HCT116 (cell line): ENCODE measurements around the gene PRSS53. TPM values are rescaled to one million over a fixed set of nuclear protein-coding genes. Genes with fewer than 3 reads are reported as not detected.

Source experiments
- ATAC-seq: fragments of 200-7000 bp; cut with Tn5 transposase; 2 replicates; pipeline ENCODE4 v1.9.1; 2020; ENCODE audit warnings: mild to moderate bottlenecking, moderate library complexity
- BruUV-seq: library from RNA; stranded (reverse); fragments of 400-500 nt; replicated peaks from 2 replicates; lab custom pipeline; 2021; lab: Mats Ljungman, UMichigan
- CTCF ChIA-PET: fragments of 300-600 bp; sonication (Branson Sonifier 250); formaldehyde crosslinking; loops from one replicate; lab custom pipeline; 2021; ENCODE audit warnings: antibody characterized with exemption; lab: Charles Lee
- POLR2A ChIA-PET: fragments of 300-600, 350-600 bp; sonication (Branson Sonifier 250); formaldehyde crosslinking; loops from one replicate; lab custom pipeline; 2021; ENCODE audit warnings: antibody characterized with exemption; lab: Charles Lee
- RAD21 ChIA-PET, 2 experiments: fragments of 300-600 bp; sonication (Branson Sonifier 250); formaldehyde crosslinking; loops; one replicate each; lab custom pipeline; 2023; ENCODE audit warnings: low total read pairs in 2 of 2; ENCODE audit not compliant: uncharacterized antibody in 2 of 2, unreplicated experiment in 2 of 2, low non-redundant PET in 1 of 2; lab: Charles Lee
- DNase-seq: peaks from one replicate; pipeline ENCODE4 v3.0.0-alpha.2; 2010; ENCODE audit warnings: low read depth, low spot score
- H2AFZ ChIP-seq: fragments of 200-600 bp; shearing (Covaris generic), sonication (generic); 2 replicates; pipeline ENCODE4 v1.6.1; 2017; ENCODE audit warnings: low read depth, mixed run types, mixed read lengths, antibody characterized with exemption, low read length; ENCODE audit not compliant: poor library complexity, severe bottlenecking
- H3K27ac ChIP-seq: 2 replicates; pipeline ENCODE4 v1.5.1; 2012; ENCODE audit warnings: low read depth, low read length
- H3K27me3 ChIP-seq: fragments of 200-600 bp; sonication (generic); 2 replicates; pipeline ENCODE4 v1.6.1; 2016; ENCODE audit warnings: mixed run types, low read length, mixed read lengths; ENCODE audit not compliant: insufficient read depth
- H3K36me3 ChIP-seq, 2 experiments: fragments of 200-500 bp in 1 of 2; fragments of 200-600 bp in 1 of 2; sonication (Bioruptor generic) in 1 of 2; sonication (generic) in 1 of 2; 2 replicates each; pipeline versions ENCODE4 v1.5.1 to v1.6.1; 2014 to 2016; ENCODE audit warnings: low read length in 2 of 2, inconsistent platforms in 1 of 2, mixed read lengths in 1 of 2, mixed run types in 1 of 2; ENCODE audit not compliant: insufficient read depth in 2 of 2, control insufficient read depth in 1 of 2
- H3K4me1 ChIP-seq, 2 experiments: fragments of 200-600 bp in 1 of 2; sonication (generic) in 1 of 2; 2 replicates each; pipeline versions ENCODE4 v1.5.1 to v1.6.1; 2012 to 2017; ENCODE audit warnings: low read length in 2 of 2, inconsistent platforms in 1 of 2, mild to moderate bottlenecking in 1 of 2, mixed read lengths in 1 of 2, mixed run types in 1 of 2, moderate library complexity in 1 of 2; ENCODE audit not compliant: insufficient read depth in 2 of 2, control insufficient read depth in 1 of 2
- H3K4me2 ChIP-seq: fragments of 200-600 bp; sonication (generic); 2 replicates; pipeline ENCODE4 v1.6.1; 2017; ENCODE audit warnings: mixed run types, low read length, mixed read lengths
- H3K4me3 ChIP-seq, 2 experiments: fragments of 200-600 bp in 1 of 2; sonication (generic) in 1 of 2; replicated peaks in 1 of 2; 2 replicates each; pipeline ENCODE4 v1.5.1; 2011 to 2016; ENCODE audit warnings: low read length in 2 of 2, control low read depth in 1 of 2, low read depth in 1 of 2, mild to moderate bottlenecking in 1 of 2, mixed read lengths in 1 of 2, mixed run types in 1 of 2
- H3K79me2 ChIP-seq: fragments of 200-600 bp; sonication (generic); 2 replicates; pipeline ENCODE4 v1.6.1; 2017; ENCODE audit warnings: mild to moderate bottlenecking, mixed run types, low read length, moderate library complexity, mixed read lengths; ENCODE audit not compliant: insufficient read depth
- H3K9ac ChIP-seq: fragments of 200-600 bp; sonication (generic); 2 replicates; pipeline ENCODE4 v1.6.1; 2016; ENCODE audit warnings: low read length, mixed read lengths
- H3K9me2 ChIP-seq: fragments of 200-600 bp; sonication (generic), shearing (Covaris generic); 2 replicates; pipeline ENCODE4 v1.6.1; 2017; ENCODE audit warnings: mixed run types, mild to moderate bottlenecking, moderate library complexity; ENCODE audit not compliant: insufficient read depth
- H3K9me3 ChIP-seq, 2 experiments: fragments of 200-500 bp in 1 of 2; fragments of 200-600 bp in 1 of 2; sonication (Bioruptor generic) in 1 of 2; sonication (generic) in 1 of 2; 2 replicates each; pipeline ENCODE4 v1.6.1; 2014 to 2017; ENCODE audit warnings: low read length in 2 of 2, mixed read lengths in 2 of 2, inconsistent platforms in 1 of 2, low read depth in 1 of 2, mild to moderate bottlenecking in 1 of 2, mixed run types in 1 of 2, moderate library complexity in 1 of 2; ENCODE audit not compliant: control insufficient read depth in 1 of 2, insufficient read depth in 1 of 2
- H4K20me1 ChIP-seq: fragments of 200-600 bp; sonication (generic), shearing (Covaris generic); 2 replicates; pipeline ENCODE4 v1.6.1; 2017; ENCODE audit warnings: mixed run types, mild to moderate bottlenecking, moderate library complexity; ENCODE audit not compliant: insufficient read depth
- CEBPB ChIP-seq: IDR thresholded peaks from 2 replicates; pipeline ENCODE4 v1.6.1; 2012; ENCODE audit warnings: low read depth
- CTCF ChIP-seq, 3 experiments: fragments of 200-600 bp in 1 of 3; sonication (generic) in 1 of 3; IDR thresholded peaks in 2 of 3; conservative IDR thresholded peaks in 1 of 3; 2 replicates each; pipeline ENCODE4 v1.5.1; 2012 to 2017; ENCODE audit warnings: low read depth in 2 of 3, low read length in 2 of 3, antibody characterized with exemption in 1 of 3, borderline replicate concordance in 1 of 3, control low read depth in 1 of 3, mild to moderate bottlenecking in 1 of 3, mixed read lengths in 1 of 3, mixed run types in 1 of 3, moderate library complexity in 1 of 3; ENCODE audit not compliant: insufficient read depth in 1 of 3
- ELF1 ChIP-seq: IDR thresholded peaks from 2 replicates; pipeline ENCODE4 v1.6.1; 2012; ENCODE audit warnings: low read depth, borderline replicate concordance
- EZH2 ChIP-seq: fragments of 200-600 bp; sonication (generic); IDR thresholded peaks from 2 replicates; pipeline ENCODE4 v1.6.1; 2017; ENCODE audit warnings: antibody characterized with exemption, mixed run types
- FOSL1 ChIP-seq: IDR thresholded peaks from 2 replicates; pipeline ENCODE4 v1.6.1; 2012; ENCODE audit warnings: low read depth
- JUND ChIP-seq: IDR thresholded peaks from 2 replicates; pipeline ENCODE4 v1.6.1; 2012
- POLR2AphosphoS5 ChIP-seq: IDR thresholded peaks from 2 replicates; pipeline ENCODE4 v1.6.1; 2011; ENCODE audit warnings: mild to moderate bottlenecking, low read depth, low read length, moderate library complexity
- RAD21 ChIP-seq: IDR thresholded peaks from 2 replicates; pipeline ENCODE4 v1.6.1; 2012; ENCODE audit warnings: low read depth, mild to moderate bottlenecking
- YY1 ChIP-seq: IDR thresholded peaks from 2 replicates; pipeline ENCODE4 v1.6.1; 2011; ENCODE audit warnings: low read length, low read depth, moderate library complexity, mild to moderate bottlenecking; ENCODE audit not compliant: insufficient replicate concordance; ENCODE audit errors: extremely low read depth
- intact Hi-C: fragments of 100-400 bp; cut with micrococcal nuclease; formaldehyde crosslinking; loops from 2 replicates; pipeline ENCODE4 v1.10.0; 2022
- total RNA-seq: library from RNA; stranded (reverse); gene quantifications from one replicate; pipeline ENCODE4 v1.2.1, GENCODE V29; 2021; ENCODE audit not compliant: unreplicated experiment

PRSS53 gene
- total RNA-seq, 1 experiment from 2014 or later, result 11.6 TPM

GRCh38 chr16:31082368-31083045 is 6.2 kb downstream of the PRSS53 start:
- intact Hi-C loops, result no loop called here
- Histone ChIP-seq H4K20me1 (no peaks in the 10 kb centered on the region), H3K4me3 (no peak overlapping the region), H3K4me1 (peaks cover 0 to 11% of the 10 kb centered on the region in 2 experiments; a peak in 1 of 4 replicates), H3K79me2 (peaks cover 6% of the 10 kb centered on the region; the same call in 1 of the 2 replicates), H2AFZ (no peak overlapping the region), H3K9ac (no peak overlapping the region), H3K27me3 (no peaks in the 10 kb centered on the region), H3K4me2 (no peak overlapping the region), H3K9me2 (no peaks in the 10 kb centered on the region), H3K36me3 (peaks cover 12 to 27% of the 10 kb centered on the region in 2 experiments), H3K27ac (no peak overlapping the region), H3K9me3 (no peaks in the 10 kb centered on the region)
- ATAC-seq, result peak; percentile 38; the same call in 1 of the 2 replicates
- RAD21 ChIA-PET, result no interaction called here
- CTCF ChIA-PET, result no interaction called here
- no TSS peak for BruUV-seq
- TF ChIP-seq YY1, result no peak
- TF ChIP-seq RAD21, result no peak
- TF ChIP-seq CEBPB, result no peak
- TF ChIP-seq JUND, result no peak; the same call in 1 of the 2 replicates
- no peak for TF ChIP-seq EZH2
- POLR2A ChIA-PET, result no interaction called here
- no peak for DNase-seq

GRCh38 chr16:31081428-31082351 is 7.1 kb downstream of the PRSS53 start:
- ChIA-PET POLR2A (no interaction called here), CTCF (no interaction called here), RAD21 (no interaction called here)
- H3K27me3 ChIP-seq, result no peaks in the 10 kb centered on the region
- no peak for DNase-seq
- no peaks in the 10 kb centered on the region for H3K9me2 ChIP-seq
- no peak overlapping the region for H3K27ac ChIP-seq
- peak; percentile 16; the same call in 1 of the 2 replicates for ATAC-seq
- H3K9ac ChIP-seq, result no peak overlapping the region
- BruUV-seq, result no TSS peak
- H4K20me1 ChIP-seq, result no peaks in the 10 kb centered on the region
- H3K4me1 ChIP-seq, result peaks cover 0 to 11% of the 10 kb centered on the region in 2 experiments; a peak in 1 of 4 replicates
- H2AFZ ChIP-seq, result no peak overlapping the region
- H3K36me3 ChIP-seq, result peaks cover 16 to 35% of the 10 kb centered on the region in 2 experiments
- intact Hi-C loops, result no loop called here
- no peak overlapping the region for H3K4me3 ChIP-seq
- TF ChIP-seq CTCF (IDR thresholded peaks at IDR 0.05 in 2 of 3, conservative IDR thresholded peaks at IDR 0.05 in 1 of 3; ENCODE audit: borderline replicate concordance in 1 of 3, insufficient read depth in 1 of 3, low read depth in 2 of 3, low read length in 2 of 3) (no peak), ELF1 (no peak), POLR2AphosphoS5 (peak; percentile 19; the same call in 1 of the 2 replicates), JUND (no peak), FOSL1 (no peak)
- peaks cover 14% of the 10 kb centered on the region; the same call in 1 of the 2 replicates for H3K79me2 ChIP-seq
- H3K4me2 ChIP-seq, result no peak overlapping the region
- no peaks in the 10 kb centered on the region for H3K9me3 ChIP-seq
